Measurements from ENCODE around the gene ABHD2. TPM values are rescaled to one million over a fixed set of nuclear protein-coding genes. Genes with fewer than 3 reads are reported as not detected.
"Not testable (repeated sequence)": the region's sequence is repeated elsewhere in the genome, so short reads cannot be mapped to it uniquely, and the experiment has no call there.

Gene ABHD2
- total RNA-seq, 2 donors from 2014 or later: 44.9 to 52.3 TPM

DNA sequence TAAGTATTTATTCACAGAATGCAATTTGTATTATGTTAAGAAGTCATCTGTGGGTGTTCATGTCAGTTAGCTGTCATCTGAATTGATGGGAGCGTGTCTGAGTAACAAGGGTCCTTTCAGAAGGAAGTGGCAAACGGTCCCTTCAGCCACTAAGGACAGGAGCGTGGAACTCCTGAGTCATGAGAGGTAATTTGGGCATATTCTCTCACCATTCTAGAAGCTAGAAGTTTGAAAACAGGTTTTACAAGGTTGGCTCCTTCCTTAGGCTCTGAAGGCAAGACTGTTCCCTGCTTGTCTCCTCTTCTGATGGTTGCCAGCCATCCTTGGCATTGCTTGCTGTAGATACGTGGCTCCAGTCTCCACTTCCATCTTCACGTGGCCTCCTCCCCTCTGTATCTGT is 19.7 kb downstream of the ABHD2 start:
- H3K36me3 Mint-ChIP-seq: peaks cover 0 to 9% of the 10 kb centered on the region in 2 donors
- ATAC-seq (peak in 1 of 2 donors; percentile 69), DNase-seq (ENCODE audit: low spot score in 2 of 2) (no peak)
- no peaks in the 10 kb centered on the region for H3K9me3 Mint-ChIP-seq
- H3K27ac Mint-ChIP-seq: no peak overlapping the region

GRCh38 chr15:89108835-89109234 is 20.6 kb downstream of the ABHD2 start:
- ATAC-seq: no peak
- Mint-ChIP-seq H3K36me3 (peaks cover 0 to 8% of the 10 kb centered on the region in 2 donors), H3K27ac (no peak overlapping the region), H3K9me3 (no peaks in the 10 kb centered on the region)
- no peak for DNase-seq (ENCODE audit: low spot score in 2 of 2)

DNA sequence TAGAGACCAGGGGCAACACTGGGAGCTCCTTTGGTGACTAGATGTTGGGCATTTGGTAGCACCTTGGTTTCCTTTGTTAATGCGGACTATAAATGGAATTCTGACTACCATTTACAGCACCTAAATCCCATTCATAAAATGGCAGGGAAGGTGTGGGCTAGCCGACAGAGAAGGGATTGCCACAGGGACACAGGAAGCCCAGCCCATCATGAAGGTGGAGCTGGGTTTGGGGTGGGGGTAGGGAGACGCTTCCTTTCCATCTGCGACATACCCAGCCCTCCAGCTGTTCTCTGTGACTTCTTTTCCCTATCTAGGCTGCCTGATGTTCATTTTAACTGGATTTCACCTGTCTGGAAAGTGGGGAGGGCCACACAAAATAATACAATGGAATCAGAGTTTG is 21.0 kb downstream of the ABHD2 start:
- H3K9me3 Mint-ChIP-seq: no peaks in the 10 kb centered on the region
- DNase-seq (ENCODE audit: low spot score in 2 of 2) (no peak), ATAC-seq (no peak)
- H3K27ac Mint-ChIP-seq: no peak overlapping the region
- peaks cover 0 to 4% of the 10 kb centered on the region in 2 donors for H3K36me3 Mint-ChIP-seq

- H3K9me3 Mint-ChIP-seq: no peaks in the 10 kb centered on the region
- no peak overlapping the region for H3K27ac Mint-ChIP-seq
- no peak for DNase-seq (ENCODE audit: low spot score in 2 of 2)
- no peak for ATAC-seq
- H3K36me3 Mint-ChIP-seq: no peaks in the 10 kb centered on the region
Observed at GRCh38 chr15:89110060-89110459, 21.8 kb downstream of the ABHD2 start.

GRCh38 chr15:89111352-89111751 is 23.1 kb downstream of the ABHD2 start:
- Mint-ChIP-seq H3K36me3 (peaks cover 1 to 2% of the 10 kb centered on the region in 2 donors), H3K27ac (no peak overlapping the region), H3K9me3 (no peaks in the 10 kb centered on the region)
- DNase-seq (ENCODE audit: low spot score in 2 of 2) (no peak), ATAC-seq (no peak)

DNA sequence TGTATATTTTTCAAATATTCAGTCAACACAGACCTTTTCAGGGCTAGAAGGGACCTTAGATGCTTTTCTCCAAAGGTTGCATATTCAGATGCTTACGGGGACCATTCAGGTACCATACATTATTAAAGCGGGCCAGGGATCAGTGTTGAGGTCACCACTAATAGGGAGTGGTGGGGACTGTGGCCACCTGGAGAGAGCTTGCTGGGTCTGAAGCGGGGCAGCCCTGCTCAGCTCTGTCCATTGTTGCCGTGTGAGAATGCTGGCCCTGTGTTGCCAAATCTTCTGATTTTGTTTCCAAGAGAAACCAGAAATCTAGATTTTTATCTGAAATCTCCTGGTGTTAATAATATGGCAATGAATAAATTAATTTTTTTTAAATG is 23.7 kb downstream of the ABHD2 start:
- no peaks in the 10 kb centered on the region for H3K9me3 Mint-ChIP-seq
- no peak overlapping the region for H3K27ac Mint-ChIP-seq

GRCh38 chr15:89112341-89112971 is 24.2 kb downstream of the ABHD2 start:
- no peak overlapping the region for H3K27ac Mint-ChIP-seq
- H3K36me3 Mint-ChIP-seq: peaks cover 4 to 7% of the 10 kb centered on the region in 2 donors
- peak in 1 of 2 donors; percentile 79 for ATAC-seq
- no peaks in the 10 kb centered on the region for H3K9me3 Mint-ChIP-seq
- DNase-seq (ENCODE audit: low spot score in 2 of 2): no peak

More for the DNA sequence above, 23.7 kb downstream of the ABHD2 start:
- DNase-seq (ENCODE audit: low spot score in 2 of 2): no peak
- ATAC-seq: no peak
- peaks cover 4 to 5% of the 10 kb centered on the region in 2 donors for H3K36me3 Mint-ChIP-seq

DNA sequence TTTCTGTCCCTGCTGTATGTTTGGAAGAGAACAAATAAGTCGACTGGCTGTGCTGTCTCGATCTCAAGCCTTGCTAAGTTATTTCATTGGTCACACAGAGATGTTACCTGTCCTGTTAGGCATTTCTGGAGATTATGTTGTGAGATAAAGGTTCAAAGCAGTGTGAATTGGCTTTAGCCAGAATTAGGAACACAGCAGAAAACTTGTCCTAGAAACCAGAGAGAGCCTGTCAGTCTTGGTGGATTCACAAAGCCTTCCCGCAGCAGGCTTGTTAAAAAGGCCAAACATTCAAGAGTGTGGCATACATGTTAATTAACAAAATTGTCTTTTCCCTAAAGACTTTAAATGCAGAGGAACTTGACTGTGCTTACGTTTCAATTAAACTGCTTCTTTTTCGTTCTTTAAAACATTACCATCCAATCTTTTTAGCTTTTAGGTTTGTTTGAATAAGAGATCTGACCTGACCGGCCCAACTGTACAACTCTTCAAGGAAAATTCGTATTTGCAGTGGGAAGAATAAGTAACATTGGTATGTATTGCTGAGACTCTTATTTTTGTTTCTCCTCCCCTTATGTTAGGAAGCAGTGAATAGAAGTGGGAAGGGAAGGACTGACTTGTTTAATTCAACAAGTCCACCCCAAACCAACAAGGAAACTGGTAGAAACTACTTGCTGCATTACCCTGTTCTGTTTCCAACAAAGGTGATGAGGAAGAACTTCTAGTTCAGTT is 25.2 kb downstream of the ABHD2 start:
- DNase-seq (ENCODE audit: low spot score in 2 of 2) (no peak), ATAC-seq (no peak)
- peaks cover 4 to 12% of the 10 kb centered on the region in 2 donors for H3K36me3 Mint-ChIP-seq
- H3K27ac Mint-ChIP-seq: no peak overlapping the region
- H3K9me3 Mint-ChIP-seq: no peaks in the 10 kb centered on the region

- ATAC-seq (no peak), DNase-seq (ENCODE audit: low spot score in 2 of 2) (no peak)
- Mint-ChIP-seq H3K27ac (peak overlapping the region in 1 of 2 donors; percentile 85), H3K9me3 (no peaks in the 10 kb centered on the region), H3K36me3 (peaks cover 4 to 12% of the 10 kb centered on the region in 2 donors)
Observed at GRCh38 chr15:89114990-89115389, 26.7 kb downstream of the ABHD2 start.

GRCh38 chr15:89115547-89115946 is 27.3 kb downstream of the ABHD2 start:
- ATAC-seq (no peak), DNase-seq (ENCODE audit: low spot score in 2 of 2) (no peak)
- Mint-ChIP-seq H3K27ac (no peak overlapping the region), H3K9me3 (no peaks in the 10 kb centered on the region), H3K36me3 (peaks cover 4 to 12% of the 10 kb centered on the region in 2 donors)

DNA sequence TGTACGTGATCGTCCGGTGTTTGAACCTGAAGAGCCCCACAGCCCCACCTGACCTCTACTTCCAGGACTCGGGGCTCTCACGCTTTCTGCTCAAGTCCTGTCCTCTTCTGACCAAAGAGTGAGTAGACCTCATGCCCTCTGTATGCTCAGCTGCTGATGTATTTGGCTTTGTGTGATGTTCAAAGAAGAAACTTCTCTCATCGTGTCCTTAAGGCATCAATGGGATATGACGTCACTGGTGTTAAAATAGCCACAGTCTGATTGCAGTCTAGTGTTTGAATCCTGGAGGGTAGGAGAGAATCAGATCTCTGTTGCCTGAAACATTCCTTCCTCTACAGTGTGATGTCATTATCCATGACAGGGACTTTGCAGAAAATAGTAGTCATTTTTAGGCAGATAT is 28.1 kb downstream of the ABHD2 start:
- H3K36me3 Mint-ChIP-seq: peaks cover 4 to 12% of the 10 kb centered on the region in 2 donors
- DNase-seq (ENCODE audit: low spot score in 2 of 2) (no peak), ATAC-seq (no peak)
- H3K9me3 Mint-ChIP-seq: no peaks in the 10 kb centered on the region
- H3K27ac Mint-ChIP-seq: peak overlapping the region in 1 of 2 donors; percentile 44

GRCh38 chr15:89117790-89118189 is 29.5 kb downstream of the ABHD2 start:
- DNase-seq (ENCODE audit: low spot score in 2 of 2): no peak
- Mint-ChIP-seq H3K9me3 (no peaks in the 10 kb centered on the region), H3K27ac (no peak overlapping the region), H3K36me3 (peaks cover 4 to 12% of the 10 kb centered on the region in 2 donors)
- ATAC-seq: peak in 1 of 2 donors; percentile 48

- ATAC-seq (peak in 1 of 2 donors; percentile 43), DNase-seq (ENCODE audit: low spot score in 2 of 2) (no peak)
- Mint-ChIP-seq H3K36me3 (peaks cover 4 to 12% of the 10 kb centered on the region in 2 donors), H3K9me3 (no peaks in the 10 kb centered on the region), H3K27ac (peak overlapping the region in 1 of 2 donors; percentile 4)
Observed at GRCh38 chr15:89118481-89118989, 30.3 kb downstream of the ABHD2 start.

DNA sequence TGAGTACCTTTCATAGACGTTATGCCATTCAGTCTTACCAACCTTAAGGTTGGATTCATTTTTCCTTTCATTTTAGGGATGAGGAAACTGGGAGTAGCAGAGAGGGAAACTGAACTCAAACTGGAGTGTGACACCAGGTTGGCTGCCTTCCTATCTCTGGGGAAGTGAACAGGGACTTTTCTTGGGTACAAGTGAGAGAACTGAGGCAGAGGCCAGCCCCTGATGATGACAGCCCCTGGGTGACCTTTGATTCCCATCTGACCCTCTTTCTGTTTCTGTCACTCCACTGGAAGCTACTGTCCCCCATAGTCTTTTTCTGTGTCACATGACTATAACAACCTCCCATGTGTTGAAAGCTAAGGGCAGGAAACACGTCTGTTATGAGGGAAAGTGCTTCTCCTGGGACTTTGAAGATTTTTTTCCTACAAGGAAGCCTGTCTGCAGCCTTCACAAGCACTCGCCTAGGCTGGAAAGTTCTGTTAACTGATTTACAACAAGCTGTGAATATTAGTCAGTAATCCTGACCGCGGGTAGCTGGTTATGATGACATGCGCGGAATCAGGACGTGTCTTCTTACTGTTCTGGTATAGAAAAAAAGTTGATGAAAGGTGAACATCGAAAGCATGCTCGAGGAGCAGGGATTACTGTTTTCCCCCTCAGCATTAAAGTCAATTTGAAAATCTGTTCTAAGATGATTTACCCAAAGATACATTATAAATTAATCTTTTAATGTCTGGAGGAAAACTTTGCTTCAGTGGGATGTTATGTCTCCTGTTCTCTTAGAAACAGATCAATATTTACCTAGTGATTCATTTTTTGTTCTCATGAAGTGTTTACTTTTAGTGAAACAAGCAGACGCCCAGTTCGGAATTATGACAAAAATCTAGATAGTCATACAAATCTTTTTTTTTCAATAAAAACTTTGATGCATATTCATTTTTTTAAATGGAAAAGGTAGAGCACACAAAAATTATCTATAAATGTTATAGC is 31.5 kb downstream of the ABHD2 start:
- DNase-seq (ENCODE audit: low spot score in 2 of 2) (no peak), ATAC-seq (peak in 1 of 2 donors; percentile 40)
- peaks cover 4 to 12% of the 10 kb centered on the region in 2 donors for H3K36me3 Mint-ChIP-seq
- no peaks in the 10 kb centered on the region for H3K9me3 Mint-ChIP-seq
- H3K27ac Mint-ChIP-seq: peak overlapping the region; percentile 1 to 4

DNA sequence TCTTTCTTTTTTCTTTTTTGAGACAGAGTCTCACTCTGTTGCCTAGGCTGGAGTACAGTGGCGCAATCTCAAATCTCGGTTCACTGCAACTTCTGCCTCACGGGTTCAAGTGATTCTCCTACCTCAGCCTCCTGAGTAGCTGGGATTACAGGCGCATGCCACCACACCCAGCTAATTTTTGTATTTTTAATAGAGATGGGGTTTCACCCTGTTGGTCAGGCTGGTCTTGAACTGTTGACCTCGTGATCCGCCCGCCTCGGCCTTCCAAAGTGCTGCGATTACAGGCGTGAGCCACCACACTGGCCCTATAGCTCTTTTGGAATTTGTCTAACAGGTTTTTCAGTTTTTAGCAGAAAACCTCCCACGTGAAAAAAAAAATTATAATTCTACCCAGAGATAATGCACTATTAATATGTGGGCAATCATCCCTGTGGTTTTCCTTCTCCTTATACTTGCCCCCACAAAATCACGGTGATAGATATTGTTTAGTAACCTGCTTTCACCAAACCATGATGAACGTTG is 32.3 kb downstream of the ABHD2 start:
- H3K9me3 Mint-ChIP-seq; ATAC-seq; DNase-seq (ENCODE audit: low spot score in 2 of 2); H3K27ac Mint-ChIP-seq: not testable (repeated sequence)
- peaks cover 4 to 13% of the 10 kb centered on the region in 2 donors for H3K36me3 Mint-ChIP-seq

DNA sequence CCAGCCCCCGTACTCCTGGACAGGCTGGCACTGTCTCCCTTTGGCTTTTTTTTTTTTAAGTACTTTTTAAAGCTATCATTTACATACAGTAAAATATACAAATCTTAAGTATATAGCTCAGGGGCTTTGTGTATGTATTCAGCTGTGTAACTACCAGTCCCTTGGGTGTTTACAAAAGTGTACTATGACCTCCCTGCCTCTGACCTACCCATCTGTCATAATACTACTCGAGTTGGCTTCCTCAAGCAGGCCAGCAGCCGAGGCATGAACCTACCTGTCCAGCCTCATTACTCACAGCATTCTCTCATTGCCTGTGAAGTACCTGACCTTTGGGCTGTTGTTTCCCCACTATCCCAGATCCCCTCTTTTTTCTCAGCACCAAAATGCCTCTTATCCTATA is 33.2 kb downstream of the ABHD2 start:
- peak overlapping the region in 1 of 2 donors; percentile 40 for H3K27ac Mint-ChIP-seq
- DNase-seq (ENCODE audit: low spot score in 2 of 2) (no peak), ATAC-seq (no peak)
- no peaks in the 10 kb centered on the region for H3K9me3 Mint-ChIP-seq
- H3K36me3 Mint-ChIP-seq: peaks cover 8 to 19% of the 10 kb centered on the region in 2 donors

All from activated naive CD4-positive, alpha-beta T cell treated with anti-CD3 and anti-CD28 coated beads, Interleukin-2, amount 50 U/mL, for 72 hours (primary cell).